Spleen (tissue), 11 donors: Measurements from ENCODE around the gene SLC5A12. TPM values are rescaled to one million over a fixed set of nuclear protein-coding genes. Genes with fewer than 3 reads are reported as not detected.

Source experiments
- DNase-seq: peaks from one replicate; pipeline ENCODE4 v3.0.0-alpha.2; 2020
- H3K27ac ChIP-seq, 8 donors: fragments of 200-600 bp; sonication (generic) in 7 of 8; 1 replicate in 4 of 8; 2 replicates in 4 of 8; pipeline versions ENCODE4 v1.5.0 to v1.8.0; 2016 to 2021; ENCODE audit warnings: inconsistent platforms in 4 of 8, mild to moderate bottlenecking in 4 of 8, moderate library complexity in 1 of 8
- H3K27me3 ChIP-seq, 7 donors: fragments of 200-600 bp; sonication (generic) in 6 of 7; replicated peaks in 1 of 7; 1 replicate in 4 of 7; 2 replicates in 3 of 7; pipeline versions ENCODE4 v1.5.0 to v1.8.0; 2016 to 2021; ENCODE audit warnings: inconsistent platforms in 3 of 7, mild to moderate bottlenecking in 1 of 7
- H3K36me3 ChIP-seq, 6 donors: fragments of 200-600 bp; sonication (generic) in 5 of 6; 1 replicate in 4 of 6; 2 replicates in 2 of 6; pipeline versions ENCODE4 v1.5.0 to v1.8.0; 2016 to 2021; ENCODE audit warnings: inconsistent platforms in 2 of 6
- H3K4me1 ChIP-seq, 6 donors: fragments of 200-600 bp; sonication (generic) in 5 of 6; 1 replicate in 3 of 6; 2 replicates in 3 of 6; pipeline versions ENCODE4 v1.5.0 to v1.8.0; 2016 to 2021; ENCODE audit warnings: inconsistent platforms in 3 of 6
- H3K4me3 ChIP-seq, 8 donors: fragments of 200-600 bp; sonication (generic) in 7 of 8; 1 replicate in 4 of 8; 2 replicates in 4 of 8; pipeline versions ENCODE4 v1.5.0 to v1.8.0; 2016 to 2021; ENCODE audit warnings: inconsistent platforms in 4 of 8, mild to moderate bottlenecking in 4 of 8, moderate library complexity in 2 of 8
- H3K9me3 ChIP-seq, 8 donors: fragments of 200-600 bp; sonication (generic) in 7 of 8; 1 replicate in 4 of 8; 2 replicates in 4 of 8; pipeline versions ENCODE4 v1.5.0 to v1.8.0; 2016 to 2021; ENCODE audit warnings: inconsistent platforms in 4 of 8
- CTCF ChIP-seq, 11 experiments: fragments of 200-600 bp in 7 of 11; fragments of 450-650 bp in 4 of 11; sonication (generic) in 4 of 11; IDR thresholded peaks in 8 of 11; conservative IDR thresholded peaks in 3 of 11; 1 replicate in 7 of 11; 2 replicates in 4 of 11; pipeline versions ENCODE4 v1.4.0 to v1.8.0; 2016 to 2021; ENCODE audit warnings: antibody characterized with exemption in 11 of 11, inconsistent platforms in 4 of 11, mild to moderate bottlenecking in 1 of 11
- POLR2A ChIP-seq, 3 donors: fragments of 450-650 bp; IDR thresholded peaks; one replicate each; pipeline ENCODE4 v1.5.1; 2017; ENCODE audit warnings: antibody characterized with exemption in 3 of 3, mild to moderate bottlenecking in 1 of 3
- POLR2AphosphoS5 ChIP-seq, 3 donors: sonication (generic); formaldehyde crosslinking; IDR thresholded peaks; one replicate each; pipeline ENCODE4 v1.5.1; 2017; ENCODE audit warnings: antibody characterized with exemption in 3 of 3
- WGBS, 5 donors: extraction: QIAGEN DNeasy Blood & Tissue Kit in 3 of 5; methylation state at CpG; one replicate each; pipeline versions ENCODE4 v1.1.5 to v1.1.7; 2013 to 2018; 5-methylcytosine and 5-hydroxymethylcytosine counted together
- intact Hi-C: fragments of 100-400 bp; cut with DNase I; formaldehyde crosslinking; loops from one replicate; pipeline ENCODE4 v1.15.0; 2023; ENCODE audit warnings: low total_unique reads
- polyA plus RNA-seq, 3 donors: library from polyadenylated mRNA; stranded (reverse); fragments of 200-250 nt; gene quantifications; one replicate each; pipeline ENCODE4 v1.2.1, GENCODE V29; 2013
- total RNA-seq, 7 donors: library from RNA; depleted of rRNA in 3 of 7; stranded (reverse); fragments of >200 nt in 3 of 7; fragmentation: NEBNext Ultra II Directional in 4 of 7; extraction: Animal tissue kit (Norgen Biotek cat#: 25700) in 4 of 7; gene quantifications; one replicate each; pipeline versions ENCODE4 v1.1.0 to v1.2.1, GENCODE V29; 2016 to 2021
- donor health status: healthy with polysubstance abuse.
- donor health status: DM: no; HTN: no; CAD: no; lungs with moderate emphysema.
- donor health status: DM: no; HTN: no; CAD: no.
- donor health status: Bipolar disorder and iron deficiency.
- donor health status: healthy.
- donor health status: DM: no; HTN: no; CAD: no.
- donor health status: DM: yes; HTN: yes; CAD: no.

Gene SLC5A12
- total and polyA plus RNA-seq, 10 donors: 0.05 to 1.3 (median 0.54) TPM; not detected in 3

- 7 to 25% (median 20%) methylated on average over 1 of the region's 1 CpG for WGBS, 5 donors
- TF ChIP-seq POLR2AphosphoS5 (IDR thresholded peaks at IDR 0.05) (no peak), CTCF (IDR thresholded peaks at IDR 0.05 in 8 of 11, conservative IDR thresholded peaks at IDR 0.05 in 3 of 11) (no peak), POLR2A (IDR thresholded peaks at IDR 0.05) (no peak)
Measured at GRCh38 chr11:26618441-26618840, 103.4 kb downstream of the SLC5A12 start.

More at GRCh38 chr11:26618441-26618840, 103.4 kb downstream of the SLC5A12 start:
- intact Hi-C loops: no loop called here
- Histone ChIP-seq H3K9me3 (peaks cover 0 to 13% (median 7%) of the 10 kb centered on the region in 8 donors), H3K27ac (no peak overlapping the region), H3K36me3 (no peaks in the 10 kb centered on the region), H3K27me3 (no peaks in the 10 kb centered on the region), H3K4me3 (no peak overlapping the region), H3K4me1 (no peaks in the 10 kb centered on the region)
- no peak for DNase-seq

Other genes starting within 250 kb of the SLC5A12 start
- not detected for gene MUC15, start 149.8 kb downstream of the SLC5A12 start, total RNA-seq
- not detected for gene MUC15, start 149.8 kb downstream of the SLC5A12 start, polyA plus RNA-seq